Measurements from ENCODE around the gene SLAMF7.

Gene SLAMF7

GRCh38 chr1:160720356-160721085 lies 18.5 kb upstream of the SLAMF7 start:
- H3K27me3 ChIP-seq (ENCODE audit: insufficient read depth, poor library complexity, severe bottlenecking): peaks cover 6% of the 10 kb centered on the region
- DNase-seq (ENCODE audit: low spot score): no peak
- no peak overlapping the region for H3K4me3 ChIP-seq (ENCODE audit: severe bottlenecking)
- H3K36me3 ChIP-seq (ENCODE audit: low read depth): no peaks in the 10 kb centered on the region
- no peak for TF ChIP-seq CTCF (IDR thresholded peaks at IDR 0.05; ENCODE audit: poor library complexity, severe bottlenecking)
- H3K4me1 ChIP-seq (ENCODE audit: insufficient read depth, poor library complexity, severe bottlenecking): no peaks in the 10 kb centered on the region
- no peak overlapping the region for H3K27ac ChIP-seq (ENCODE audit: poor library complexity, severe bottlenecking)
- ATAC-seq (ENCODE audit: low read depth): no peak
- no peaks in the 10 kb centered on the region for H3K9me3 ChIP-seq (ENCODE audit: severe bottlenecking)

GRCh38 chr1:160721473-160721872 lies 17.6 kb upstream of the SLAMF7 start:
- Histone ChIP-seq H3K4me3 (ENCODE audit: severe bottlenecking) (no peak overlapping the region), H3K27me3 (ENCODE audit: insufficient read depth, poor library complexity, severe bottlenecking) (peaks cover 6% of the 10 kb centered on the region), H3K4me1 (ENCODE audit: insufficient read depth, poor library complexity, severe bottlenecking) (no peaks in the 10 kb centered on the region), H3K36me3 (ENCODE audit: low read depth) (no peaks in the 10 kb centered on the region), H3K27ac (ENCODE audit: poor library complexity, severe bottlenecking) (no peak overlapping the region), H3K9me3 (ENCODE audit: severe bottlenecking) (no peaks in the 10 kb centered on the region)
- ATAC-seq (ENCODE audit: low read depth) (no peak), DNase-seq (ENCODE audit: low spot score) (no peak)
- no peak for TF ChIP-seq CTCF (IDR thresholded peaks at IDR 0.05; ENCODE audit: poor library complexity, severe bottlenecking)

- Histone ChIP-seq H3K4me3 (ENCODE audit: severe bottlenecking) (no peak overlapping the region), H3K27me3 (ENCODE audit: insufficient read depth, poor library complexity, severe bottlenecking) (peaks cover 6% of the 10 kb centered on the region), H3K27ac (ENCODE audit: poor library complexity, severe bottlenecking) (no peak overlapping the region), H3K36me3 (ENCODE audit: low read depth) (no peaks in the 10 kb centered on the region), H3K9me3 (ENCODE audit: severe bottlenecking) (no peaks in the 10 kb centered on the region), H3K4me1 (ENCODE audit: insufficient read depth, poor library complexity, severe bottlenecking) (no peaks in the 10 kb centered on the region)
- DNase-seq (ENCODE audit: low spot score) (no peak), ATAC-seq (ENCODE audit: low read depth) (no peak)
- TF ChIP-seq CTCF (IDR thresholded peaks at IDR 0.05; ENCODE audit: poor library complexity, severe bottlenecking): no peak
Observed at GRCh38 chr1:160722726-160723125, 16.3 kb upstream of the SLAMF7 start.

GRCh38 chr1:160723332-160723731 lies 15.7 kb upstream of the SLAMF7 start:
- Histone ChIP-seq H3K4me3 (ENCODE audit: severe bottlenecking) (no peak overlapping the region), H3K36me3 (ENCODE audit: low read depth) (no peaks in the 10 kb centered on the region), H3K27ac (ENCODE audit: poor library complexity, severe bottlenecking) (no peak overlapping the region), H3K4me1 (ENCODE audit: insufficient read depth, poor library complexity, severe bottlenecking) (no peaks in the 10 kb centered on the region), H3K27me3 (ENCODE audit: insufficient read depth, poor library complexity, severe bottlenecking) (peaks cover 6% of the 10 kb centered on the region), H3K9me3 (ENCODE audit: severe bottlenecking) (no peaks in the 10 kb centered on the region)
- TF ChIP-seq CTCF (IDR thresholded peaks at IDR 0.05; ENCODE audit: poor library complexity, severe bottlenecking): no peak
- ATAC-seq (ENCODE audit: low read depth) (no peak), DNase-seq (ENCODE audit: low spot score) (no peak)

- H3K9me3 ChIP-seq (ENCODE audit: severe bottlenecking): no peaks in the 10 kb centered on the region
- TF ChIP-seq CTCF (IDR thresholded peaks at IDR 0.05; ENCODE audit: poor library complexity, severe bottlenecking): no peak
- H3K27ac ChIP-seq (ENCODE audit: poor library complexity, severe bottlenecking): no peak overlapping the region
- H3K36me3 ChIP-seq (ENCODE audit: low read depth): no peaks in the 10 kb centered on the region
- no peaks in the 10 kb centered on the region for H3K4me1 ChIP-seq (ENCODE audit: insufficient read depth, poor library complexity, severe bottlenecking)
- ATAC-seq (ENCODE audit: low read depth) (no peak), DNase-seq (ENCODE audit: low spot score) (no peak)
- H3K27me3 ChIP-seq (ENCODE audit: insufficient read depth, poor library complexity, severe bottlenecking): peaks cover 6% of the 10 kb centered on the region
- no peak overlapping the region for H3K4me3 ChIP-seq (ENCODE audit: severe bottlenecking)
Observed at GRCh38 chr1:160724465-160725242, 14.4 kb upstream of the SLAMF7 start.

All from RWPE2 (cell line).